Stimulated activated CD4-positive, alpha-beta T cell treated with anti-CD3 and anti-CD28 coated beads, Interleukin-12 subunit alpha, Interleukin-12 subunit beta, amount 100 ng/mL, for 48 hours (primary cell): ENCODE data around the gene DLGAP3.
"Not testable (repeated sequence)": the region's sequence is repeated elsewhere in the genome, so short reads cannot be mapped to it uniquely, and the experiment has no call there.

Experiments
- DNase-seq, 3 donors: peaks; one replicate each; pipeline ENCODE4 v3.0.0-alpha.2; 2020; ENCODE audit warnings: low read depth in 2 of 3, low spot score in 1 of 3

Gene DLGAP3, protein sequence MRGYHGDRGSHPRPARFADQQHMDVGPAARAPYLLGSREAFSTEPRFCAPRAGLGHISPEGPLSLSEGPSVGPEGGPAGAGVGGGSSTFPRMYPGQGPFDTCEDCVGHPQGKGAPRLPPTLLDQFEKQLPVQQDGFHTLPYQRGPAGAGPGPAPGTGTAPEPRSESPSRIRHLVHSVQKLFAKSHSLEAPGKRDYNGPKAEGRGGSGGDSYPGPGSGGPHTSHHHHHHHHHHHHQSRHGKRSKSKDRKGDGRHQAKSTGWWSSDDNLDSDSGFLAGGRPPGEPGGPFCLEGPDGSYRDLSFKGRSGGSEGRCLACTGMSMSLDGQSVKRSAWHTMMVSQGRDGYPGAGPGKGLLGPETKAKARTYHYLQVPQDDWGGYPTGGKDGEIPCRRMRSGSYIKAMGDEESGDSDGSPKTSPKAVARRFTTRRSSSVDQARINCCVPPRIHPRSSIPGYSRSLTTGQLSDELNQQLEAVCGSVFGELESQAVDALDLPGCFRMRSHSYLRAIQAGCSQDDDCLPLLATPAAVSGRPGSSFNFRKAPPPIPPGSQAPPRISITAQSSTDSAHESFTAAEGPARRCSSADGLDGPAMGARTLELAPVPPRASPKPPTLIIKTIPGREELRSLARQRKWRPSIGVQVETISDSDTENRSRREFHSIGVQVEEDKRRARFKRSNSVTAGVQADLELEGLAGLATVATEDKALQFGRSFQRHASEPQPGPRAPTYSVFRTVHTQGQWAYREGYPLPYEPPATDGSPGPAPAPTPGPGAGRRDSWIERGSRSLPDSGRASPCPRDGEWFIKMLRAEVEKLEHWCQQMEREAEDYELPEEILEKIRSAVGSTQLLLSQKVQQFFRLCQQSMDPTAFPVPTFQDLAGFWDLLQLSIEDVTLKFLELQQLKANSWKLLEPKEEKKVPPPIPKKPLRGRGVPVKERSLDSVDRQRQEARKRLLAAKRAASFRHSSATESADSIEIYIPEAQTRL

DNA sequence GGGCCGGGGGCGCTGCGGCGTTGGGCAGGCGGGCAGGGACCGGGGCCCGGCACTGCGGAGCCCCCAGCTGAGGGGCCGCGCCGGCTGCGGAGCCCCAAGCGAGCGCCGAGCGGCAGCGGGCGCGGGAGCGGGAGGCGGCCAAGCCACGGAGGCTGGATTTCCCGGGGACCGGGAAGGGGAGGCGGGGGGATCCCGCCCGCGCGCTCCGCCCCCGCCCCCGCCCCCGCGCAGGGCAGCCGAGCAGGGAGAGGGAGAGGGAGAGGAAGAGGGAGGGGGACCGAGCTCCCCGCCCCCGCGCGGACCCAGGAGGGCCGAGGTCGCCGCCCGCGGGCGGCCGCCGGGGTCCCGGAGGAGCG is at the start of gene DLGAP3:
TSS of gene DLGAP3 (minus strand) at position 154 of the 356 bp plus-strand sequence. CDS start 24,267 bp downstream, outside the sequence.
- no peak for DNase-seq

DNA sequence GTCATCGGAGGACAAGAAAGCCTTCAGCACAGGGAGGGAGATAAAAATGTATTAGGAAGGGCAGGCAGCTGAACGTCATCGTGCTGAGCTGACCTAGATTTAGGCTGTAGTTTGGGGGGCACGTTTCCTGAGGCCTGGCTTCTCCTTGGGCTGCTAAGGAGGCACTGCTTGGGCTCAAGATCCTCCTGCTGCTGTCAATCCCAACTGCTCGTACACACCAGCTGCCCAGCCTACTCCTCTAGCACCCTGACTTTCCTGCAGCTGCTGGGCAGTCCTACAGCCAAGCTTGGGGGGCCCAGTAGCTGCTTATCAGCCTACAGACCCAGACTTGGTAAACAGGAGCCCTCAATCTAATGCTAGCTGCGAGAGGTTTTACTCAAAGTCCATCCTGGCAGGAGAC is 49.5 kb upstream of the DLGAP3 start:
- DNase-seq: no peak

DNA sequence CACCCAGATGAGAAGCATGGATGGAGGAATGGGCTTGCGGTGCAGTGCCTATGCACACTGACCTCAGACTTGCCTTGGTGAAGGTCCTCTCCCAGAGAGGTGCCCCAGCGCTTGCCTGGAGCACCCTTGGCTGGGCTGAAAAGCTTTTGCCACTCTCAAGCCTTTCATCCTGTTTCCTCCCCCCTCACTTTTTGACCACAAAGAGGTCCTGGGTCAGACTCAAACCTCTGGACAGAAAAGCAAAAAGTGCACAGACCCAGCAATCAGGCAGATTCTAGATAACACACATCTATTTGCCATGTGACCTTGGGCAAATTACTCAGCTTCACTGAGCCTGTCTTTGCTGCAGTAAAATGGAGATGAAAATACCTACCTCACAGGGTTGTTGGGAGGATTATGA is 48.4 kb upstream of the DLGAP3 start:
- no peak for DNase-seq

DNA sequence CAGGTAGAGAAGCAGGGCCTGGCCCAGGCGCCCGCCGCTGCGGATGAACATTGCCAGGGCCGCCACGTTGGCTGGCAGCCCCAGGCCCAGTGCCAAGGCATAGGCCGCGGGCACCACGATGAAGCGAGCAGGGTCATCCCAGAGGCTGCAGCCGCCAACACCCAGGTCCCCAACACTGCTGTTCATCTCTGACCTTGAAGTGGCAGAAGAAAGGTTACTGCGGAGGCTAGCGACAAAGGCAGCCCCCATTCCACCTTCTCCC is 47.7 kb upstream of the DLGAP3 start:
- DNase-seq: no peak

DNA sequence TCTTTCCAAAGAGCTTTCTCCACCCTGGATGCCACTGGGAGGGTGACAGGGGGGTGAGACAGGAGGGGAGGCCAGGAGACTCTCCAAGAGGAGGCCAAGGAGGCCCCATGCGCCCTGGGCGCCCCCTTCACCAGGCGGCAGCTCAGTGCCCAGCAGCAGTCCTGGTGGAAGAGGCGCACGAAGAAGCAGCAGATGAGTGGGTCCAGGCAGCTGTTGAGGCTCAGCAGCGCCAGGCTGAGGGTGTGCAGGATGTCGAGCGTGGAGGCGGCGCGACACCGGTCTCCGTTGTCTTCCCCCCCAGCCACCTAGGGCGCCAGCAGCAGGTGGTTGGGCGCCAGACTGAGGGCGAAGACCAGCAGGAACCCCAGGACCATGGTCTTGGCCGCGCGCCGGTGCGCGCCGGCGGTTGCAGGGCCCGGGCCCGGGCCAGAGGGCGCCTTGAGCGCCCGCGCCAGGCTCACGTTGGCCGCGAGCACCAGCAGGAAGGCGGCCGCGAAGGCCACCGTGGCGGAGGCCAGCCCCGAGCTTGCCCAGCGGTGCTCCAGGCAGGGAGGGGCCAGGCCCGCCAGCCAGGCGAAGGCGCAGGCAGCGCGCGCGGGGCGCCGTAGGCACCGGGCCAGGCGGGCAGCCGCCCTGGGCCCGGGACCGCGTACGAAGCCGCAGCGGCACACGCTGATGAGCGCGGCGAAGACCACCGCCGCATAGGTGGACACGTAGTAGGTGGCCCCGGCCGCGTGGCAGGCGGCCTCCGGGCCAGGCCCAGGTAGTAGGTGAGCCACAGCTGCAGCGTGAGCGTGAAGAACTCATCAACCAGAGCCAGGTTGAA is 47.1 kb upstream of the DLGAP3 start:
- DNase-seq: no peak

DNA sequence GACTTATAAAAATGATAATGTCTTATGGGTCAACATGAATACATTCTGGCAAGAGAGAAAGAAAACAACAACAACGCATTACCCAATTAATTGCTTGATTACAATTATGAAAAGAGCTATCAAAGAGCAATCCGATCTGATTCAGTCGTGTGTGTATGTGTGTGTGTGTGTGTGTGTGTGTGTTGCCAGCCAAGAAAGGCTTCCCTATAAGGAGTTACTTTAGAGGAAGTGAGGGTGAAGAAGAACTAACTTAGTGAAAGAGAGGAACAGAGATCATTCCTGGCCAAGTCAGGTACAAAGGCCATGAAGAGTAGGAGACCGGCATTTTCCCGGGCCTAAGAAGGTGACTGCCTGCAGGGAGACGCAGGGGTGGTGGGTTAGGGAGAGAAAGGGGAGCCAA is 46.3 kb upstream of the DLGAP3 start:
- DNase-seq: no peak

DNA sequence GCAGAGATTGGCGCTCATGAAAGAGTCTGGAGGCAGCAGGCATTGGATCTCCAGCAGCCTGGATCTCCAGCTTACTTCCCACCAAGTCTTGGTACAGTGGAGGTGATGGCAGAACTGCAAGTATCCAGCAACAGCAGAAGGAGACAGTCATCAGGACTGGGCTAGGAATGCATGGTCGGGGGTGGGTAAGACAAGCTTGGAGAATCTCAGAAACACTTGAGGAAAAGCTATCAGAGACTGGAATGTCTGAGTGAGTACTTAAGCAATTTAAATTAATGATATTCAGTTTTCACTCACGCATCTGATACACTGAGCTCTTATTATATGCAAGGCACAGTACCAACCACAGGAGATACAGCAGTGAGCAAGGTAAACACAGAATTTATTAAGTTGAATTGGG is 45.9 kb upstream of the DLGAP3 start:
- no peak for DNase-seq

DNA sequence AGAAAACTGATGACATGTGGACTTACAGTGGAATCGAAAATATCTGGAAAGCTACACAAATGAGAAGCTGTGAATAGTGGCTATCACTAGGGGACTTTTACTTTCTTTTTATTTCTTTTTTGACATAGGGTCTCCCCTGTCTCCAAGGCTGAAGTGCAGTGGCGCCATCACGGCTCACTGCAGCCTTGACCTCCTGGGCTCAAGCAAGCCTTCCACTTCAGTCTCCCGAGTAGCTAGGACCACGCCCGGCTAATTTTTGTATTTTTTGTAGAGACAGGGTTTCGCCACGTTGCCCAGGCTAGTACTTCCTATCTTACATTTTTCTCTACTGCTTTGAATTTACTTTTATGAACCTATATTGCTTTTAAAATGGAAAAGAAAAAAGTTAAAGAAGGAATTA is 45.2 kb upstream of the DLGAP3 start:
- DNase-seq: no peak

DNA sequence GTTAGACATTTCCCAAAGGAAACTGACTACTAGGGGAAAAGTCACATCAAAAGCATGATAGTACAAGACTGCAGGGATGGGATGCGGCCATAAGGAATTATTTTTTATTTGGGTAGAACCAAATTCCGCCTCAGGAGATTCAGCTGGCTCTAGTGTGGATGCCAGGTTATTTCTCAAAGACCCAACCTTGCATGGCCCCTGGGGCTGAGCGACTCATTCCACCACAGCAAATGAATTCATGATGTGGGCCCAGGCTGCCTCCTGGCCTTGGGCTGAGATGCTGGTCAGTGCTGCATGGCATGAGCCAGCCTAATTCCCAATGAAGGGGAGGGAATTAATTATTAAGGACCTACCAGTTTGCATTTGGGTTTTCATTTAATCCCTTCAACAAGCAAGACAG is 43.9 kb upstream of the DLGAP3 start:
- DNase-seq: no peak

DNA sequence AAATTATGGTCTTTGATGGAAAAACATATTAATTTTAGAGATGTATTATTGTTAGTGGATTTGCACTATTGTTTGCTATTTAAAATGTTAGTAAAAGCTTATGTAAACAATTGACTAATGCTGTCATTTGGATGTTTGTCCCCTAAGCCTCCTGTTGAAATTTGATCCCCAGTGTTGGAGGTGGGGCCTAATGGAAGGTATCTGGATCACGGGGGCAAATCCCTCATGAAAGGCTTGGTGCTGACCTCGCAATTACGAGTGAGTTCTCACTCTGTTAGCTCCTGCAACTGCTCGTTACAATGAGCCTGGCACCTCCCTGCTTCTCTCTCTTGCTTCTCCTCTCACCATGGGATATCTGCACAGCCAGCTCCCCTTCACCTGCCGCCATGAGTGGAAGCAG is 41.4 kb upstream of the DLGAP3 start:
- no peak for DNase-seq

DNA sequence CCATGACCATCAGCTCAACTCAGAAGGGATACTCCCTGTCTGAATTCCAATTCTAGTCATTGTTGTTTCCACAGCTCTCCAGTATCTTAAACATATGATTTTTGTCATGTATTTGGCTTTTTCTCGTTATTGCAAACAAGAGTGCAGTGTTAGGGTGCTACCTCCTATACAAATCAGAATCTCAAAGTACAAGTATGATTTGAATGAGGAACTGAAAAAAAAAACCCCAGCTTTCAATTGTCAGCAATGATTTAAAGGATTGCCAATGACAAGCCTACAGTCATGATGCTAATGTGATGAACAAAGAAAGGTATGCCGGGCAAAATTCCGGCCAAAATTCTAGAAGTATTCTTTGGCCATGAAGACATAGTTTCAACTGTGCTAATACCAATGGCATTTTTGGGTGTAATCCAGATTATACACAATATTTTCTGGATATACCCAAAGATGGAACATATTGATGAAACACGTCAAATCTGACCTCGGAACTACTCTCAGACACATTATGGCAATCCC is 40.8 kb upstream of the DLGAP3 start:
- no peak for DNase-seq

DNA sequence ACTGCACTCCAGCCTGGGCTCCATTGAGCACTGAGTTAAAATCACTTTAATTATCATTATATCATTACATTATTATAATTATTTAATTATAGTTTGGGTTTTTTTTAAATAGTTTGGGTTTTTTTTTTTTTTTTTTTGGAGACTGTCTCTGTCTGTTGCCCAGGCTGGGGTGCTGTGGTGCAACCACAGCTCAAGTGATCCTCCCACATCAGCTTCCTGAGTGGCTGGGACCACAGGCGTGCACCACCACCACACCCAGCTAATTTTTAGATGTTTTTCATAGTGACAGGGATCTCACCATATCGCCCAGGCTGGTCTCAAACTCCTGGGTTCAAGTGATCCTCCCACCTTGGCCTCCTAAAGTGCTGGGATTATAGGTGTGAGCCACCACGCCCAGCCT is 38.8 kb upstream of the DLGAP3 start:
- not testable (repeated sequence) for DNase-seq

DNA sequence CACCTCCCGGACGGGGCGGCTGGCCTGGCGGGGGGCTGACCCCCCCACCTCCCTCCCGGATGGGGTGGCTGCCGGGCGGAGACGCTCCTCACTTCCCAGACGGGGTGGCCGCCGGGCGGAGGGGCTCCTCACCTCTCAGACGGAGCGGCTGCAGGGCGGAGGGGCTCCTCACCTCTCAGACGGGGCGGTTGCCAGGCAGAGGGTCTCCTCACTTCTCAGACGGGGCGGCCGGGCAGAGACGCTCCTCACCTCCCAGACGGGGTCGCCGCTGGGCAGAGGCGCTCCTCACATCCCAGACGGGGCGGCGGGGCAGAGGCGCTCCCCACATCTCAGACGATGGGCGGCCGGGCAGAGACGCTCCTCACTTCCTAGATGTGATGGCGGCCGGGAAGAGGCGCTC is 38.2 kb upstream of the DLGAP3 start:
- not testable (repeated sequence) for DNase-seq

DNA sequence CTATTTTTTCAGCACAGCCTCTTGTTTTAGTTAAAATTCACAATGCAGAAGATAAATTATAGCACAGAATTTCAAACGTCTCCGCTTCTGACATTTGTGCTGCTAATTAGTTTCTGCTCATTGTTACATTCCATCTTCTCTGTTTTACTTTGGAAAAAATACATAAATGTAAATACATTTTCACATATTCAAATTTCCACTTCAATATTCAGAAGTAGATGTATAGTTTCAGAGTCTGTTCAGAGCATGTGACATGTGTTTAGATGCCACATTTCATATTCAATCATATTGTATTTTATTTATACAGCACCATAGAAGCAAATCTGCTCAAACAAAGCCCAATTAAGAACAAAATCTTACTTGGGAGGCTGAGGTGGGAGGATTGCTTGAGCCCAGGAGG is 36.1 kb upstream of the DLGAP3 start:
- DNase-seq: no peak

DNA sequence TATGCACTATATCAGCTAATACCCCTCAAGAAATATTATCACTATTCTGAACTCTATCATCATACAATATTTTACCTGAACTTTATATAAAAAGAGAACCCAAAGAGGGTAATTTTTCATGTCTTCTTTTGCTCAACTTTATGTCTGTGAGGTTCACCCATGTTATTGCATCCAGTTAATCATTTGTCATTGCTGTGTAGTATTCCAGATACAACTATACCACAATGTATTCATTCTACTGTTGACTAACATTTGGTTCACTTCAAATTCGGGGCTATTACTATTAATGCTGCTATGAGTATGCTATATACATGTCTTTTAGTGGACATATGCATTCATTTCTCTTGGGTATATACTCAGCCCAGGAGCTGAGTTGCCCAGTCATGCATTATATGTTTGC is 21.0 kb upstream of the DLGAP3 start:
- no peak for DNase-seq

DNA sequence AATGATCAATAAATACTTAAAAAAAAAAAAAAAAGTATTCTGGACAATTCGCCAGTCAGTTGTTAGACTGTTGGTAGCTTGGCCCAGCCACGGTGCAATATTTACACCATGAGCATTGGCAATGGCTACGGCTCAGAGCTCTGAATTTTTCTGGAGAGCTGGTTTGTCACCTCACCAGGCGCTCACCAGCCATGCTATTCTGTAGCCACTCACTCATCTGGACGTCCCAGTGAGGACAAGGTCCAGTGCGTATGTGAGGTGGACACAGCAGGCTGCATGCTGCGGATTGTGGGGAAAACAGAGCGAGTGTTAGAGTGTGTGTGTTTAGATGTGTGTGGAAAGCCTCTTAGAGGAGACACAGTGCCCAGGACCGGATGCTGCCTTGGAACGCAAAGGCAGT is 19.3 kb upstream of the DLGAP3 start:
- DNase-seq: not testable (repeated sequence)

DNA sequence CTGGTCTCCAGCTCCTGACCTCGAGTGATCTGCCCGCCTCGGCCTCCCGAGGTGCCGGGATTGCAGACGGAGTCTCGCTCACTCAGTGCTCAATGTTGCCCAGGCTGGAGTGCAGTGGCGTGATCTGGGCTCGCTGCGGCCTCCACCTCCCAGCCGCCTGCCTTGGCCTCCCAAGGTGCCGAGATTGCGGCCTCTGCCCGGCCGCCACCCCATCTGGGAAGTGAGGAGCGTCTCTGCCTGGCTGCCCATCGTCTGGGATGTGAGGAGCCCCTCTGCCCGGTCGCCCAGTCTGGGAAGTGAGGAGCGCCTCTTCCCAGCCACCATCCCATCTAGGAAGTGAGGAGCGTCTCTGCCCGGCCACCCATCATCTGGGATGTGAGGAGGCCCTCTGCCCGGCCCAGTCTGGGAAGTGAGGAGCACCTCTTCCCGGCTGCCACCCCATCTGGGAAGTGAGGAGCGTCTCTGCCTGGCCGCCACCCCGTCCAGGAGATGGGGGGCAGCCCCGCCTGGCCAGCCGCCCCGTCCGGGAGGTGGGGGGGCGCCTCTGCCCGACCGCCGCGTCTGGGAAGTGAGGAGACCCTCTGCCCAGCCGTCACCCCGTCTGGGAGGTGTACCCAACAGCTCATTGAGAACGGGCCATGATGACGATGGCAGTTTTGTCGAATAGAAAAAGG is 18.3 kb upstream of the DLGAP3 start:
- not testable (repeated sequence) for DNase-seq

DNA sequence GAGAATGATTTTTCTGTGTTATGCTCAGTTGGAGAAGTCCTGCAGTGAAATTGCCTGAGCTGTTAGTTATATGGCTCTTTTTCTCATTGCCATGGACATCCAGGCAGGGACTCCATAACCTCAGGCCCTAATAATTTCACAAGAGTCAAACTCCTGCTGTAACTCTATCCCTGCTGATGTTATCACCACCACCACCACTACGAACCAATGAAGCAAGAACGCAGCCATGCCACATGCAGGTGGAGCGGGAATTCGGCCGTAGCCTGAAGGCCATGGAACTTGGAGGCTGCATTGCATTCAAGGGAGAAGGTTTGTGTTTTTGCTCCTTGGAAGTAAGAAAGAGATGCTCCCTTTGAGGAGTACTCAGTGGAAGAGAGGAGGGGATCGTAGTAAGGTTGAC is 16.8 kb upstream of the DLGAP3 start:
- DNase-seq: no peak

DNA sequence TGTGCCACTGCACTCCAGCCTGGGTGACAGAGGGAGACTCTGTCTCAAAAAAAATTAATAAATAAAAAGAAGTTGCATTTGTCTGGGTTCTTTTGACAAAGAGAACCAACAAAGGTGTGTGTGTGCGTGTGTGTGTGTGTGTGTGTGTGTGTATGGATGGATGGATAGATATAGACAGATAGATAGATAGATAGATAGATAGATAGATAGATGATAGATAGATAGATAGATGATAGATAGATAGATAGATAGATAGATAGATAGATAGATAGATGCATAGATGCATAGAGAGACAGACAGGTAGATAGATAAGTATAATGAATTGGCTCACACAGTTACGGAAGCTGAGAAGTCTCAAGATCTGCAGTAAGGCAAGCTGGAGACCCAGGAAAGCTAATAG is 12.3 kb upstream of the DLGAP3 start:
- DNase-seq: not testable (repeated sequence)

DNA sequence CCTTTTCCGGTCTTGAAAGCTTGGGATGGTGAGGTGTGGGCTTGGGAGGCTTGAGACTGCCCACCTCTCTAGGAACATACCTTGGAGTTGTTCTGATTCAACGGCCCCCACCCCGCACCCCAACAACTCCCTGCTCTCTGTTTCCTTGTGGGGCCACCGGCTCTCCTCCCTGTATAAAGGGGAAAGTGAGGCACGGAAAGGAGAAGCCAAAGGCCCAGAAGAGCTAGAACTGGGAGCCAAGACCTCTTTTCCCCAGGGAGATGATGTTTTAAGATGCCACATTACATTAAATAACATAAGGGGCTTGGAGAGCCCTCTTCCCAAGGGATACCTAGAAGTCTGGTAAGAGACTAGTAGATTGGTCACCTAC is 1.2 kb upstream of the DLGAP3 start:
- no peak for DNase-seq
